ENCODE results near the gene OAS2. TPM values are rescaled to one million over a fixed set of nuclear protein-coding genes. Genes with fewer than 3 reads are reported as not detected.

Gene OAS2
- total and polyA plus RNA-seq, 4 experiments from 2014 or later, result 25.5 to 77.4 (median 69.6) TPM

- H3K27ac Mint-ChIP-seq, result no peak overlapping the region
- peaks cover 0 to 11% (median 4%) of the 10 kb centered on the region in 8 donors for H3K9me3 Mint-ChIP-seq
- Histone ChIP-seq H3K36me3 (ENCODE audit: insufficient read depth, low read length) (peaks cover 85% of the 10 kb centered on the region), H3K27ac (ENCODE audit: low read depth, low read length) (no peak overlapping the region), H3K9me3 (ENCODE audit: control insufficient read depth in 1 of 2, low read length in 2 of 2) (no peaks in the 10 kb centered on the region), H3K4me3 (ENCODE audit: low read length in 2 of 2) (no peak overlapping the region), H3K27me3 (ENCODE audit: insufficient read depth, low read length) (no peaks in the 10 kb centered on the region), H3K4me1 (ENCODE audit: insufficient read depth, low read length) (no peaks in the 10 kb centered on the region)
- intact Hi-C loops (cut with micrococcal nuclease), result no loop called here
- DNase-seq, result no peak
- H3K27me3 Mint-ChIP-seq, result no peaks in the 10 kb centered on the region
- H3K4me3 Mint-ChIP-seq, result no peak overlapping the region
- CTCF ChIA-PET (ENCODE audit: partially characterized antibody), result interaction anchor here (0.6 kb wide), 1 partner anchor 208 kb away, joined by 4 read pairs; no protein-coding TSS in a partner anchor
- H3K4me1 Mint-ChIP-seq, result no peaks in the 10 kb centered on the region
- POLR2A ChIA-PET (ENCODE audit: partially characterized antibody), result no interaction called here
- peaks cover 80 to 90% of the 10 kb centered on the region in 2 donors for H3K36me3 Mint-ChIP-seq
These were observed 27.4 kb downstream of the OAS2 start for GRCh38 chr12:113005762-113006161.

- H3K9me3 Mint-ChIP-seq, result peaks cover 0 to 14% (median 8%) of the 10 kb centered on the region in 8 donors
- H3K27me3 Mint-ChIP-seq, result no peaks in the 10 kb centered on the region
- H3K4me3 Mint-ChIP-seq, result no peak overlapping the region
- DNase-seq, result no peak
- H3K27me3 ChIP-seq (ENCODE audit: insufficient read depth, low read length), result no peaks in the 10 kb centered on the region
- H3K4me1 ChIP-seq (ENCODE audit: insufficient read depth, low read length), result no peaks in the 10 kb centered on the region
- no peak overlapping the region for H3K4me3 ChIP-seq (ENCODE audit: low read length in 2 of 2)
- no peak overlapping the region for H3K27ac ChIP-seq (ENCODE audit: low read depth, low read length)
- H3K4me1 Mint-ChIP-seq, result no peaks in the 10 kb centered on the region
- peaks cover 0 to 1% of the 10 kb centered on the region in 2 donors for H3K9me3 ChIP-seq (ENCODE audit: control insufficient read depth in 1 of 2, low read length in 2 of 2)
- CTCF ChIA-PET (ENCODE audit: partially characterized antibody), result interaction anchor here (1.1 kb wide), 1 partner anchor 106 kb away, joined by 6 read pairs; no protein-coding TSS in a partner anchor
- H3K36me3 ChIP-seq (ENCODE audit: insufficient read depth, low read length), result peaks cover 84% of the 10 kb centered on the region
- POLR2A ChIA-PET (ENCODE audit: partially characterized antibody), result no interaction called here
- H3K36me3 Mint-ChIP-seq, result peaks cover 84 to 91% of the 10 kb centered on the region in 2 donors
- H3K27ac Mint-ChIP-seq, result no peak overlapping the region
- intact Hi-C loops (cut with micrococcal nuclease), result no loop called here
These were observed 27.9 kb downstream of the OAS2 start for GRCh38 chr12:113006206-113006605.

GRCh38 chr12:113006641-113007040 lies 28.3 kb downstream of the OAS2 start:
- POLR2A ChIA-PET (ENCODE audit: partially characterized antibody), result no interaction called here

GRCh38 chr12:113007166-113007565 lies 28.8 kb downstream of the OAS2 start:
- Mint-ChIP-seq H3K4me3 (no peak overlapping the region), H3K36me3 (peaks cover 89 to 92% of the 10 kb centered on the region in 2 donors), H3K9me3 (peaks cover 0 to 16% (median 11%) of the 10 kb centered on the region in 8 donors), H3K27me3 (no peaks in the 10 kb centered on the region), H3K4me1 (no peaks in the 10 kb centered on the region), H3K27ac (no peak overlapping the region)
- no peak for DNase-seq
- peaks cover 84% of the 10 kb centered on the region for H3K36me3 ChIP-seq (ENCODE audit: insufficient read depth, low read length)
- ChIA-PET CTCF (ENCODE audit: partially characterized antibody) (interaction anchor here (0.6 to 1.5 kb wide), 7 partner anchors 14 to 109 kb away, joined by 3 to 6 read pairs (median 4); no protein-coding TSS in a partner anchor), POLR2A (ENCODE audit: partially characterized antibody) (no interaction called here)
- intact Hi-C loops (cut with micrococcal nuclease), result no loop called here
- peaks cover 0 to 6% of the 10 kb centered on the region in 2 donors for H3K9me3 ChIP-seq (ENCODE audit: control insufficient read depth in 1 of 2, low read length in 2 of 2)
- H3K27me3 ChIP-seq (ENCODE audit: insufficient read depth, low read length), result no peaks in the 10 kb centered on the region
- H3K27ac ChIP-seq (ENCODE audit: low read depth, low read length), result no peak overlapping the region
- no peaks in the 10 kb centered on the region for H3K4me1 ChIP-seq (ENCODE audit: insufficient read depth, low read length)
- H3K4me3 ChIP-seq (ENCODE audit: low read length in 2 of 2), result no peak overlapping the region

More at GRCh38 chr12:113006641-113007040, 28.3 kb downstream of the OAS2 start:
- H3K27me3 Mint-ChIP-seq, result no peaks in the 10 kb centered on the region
- no peak overlapping the region for H3K27ac ChIP-seq (ENCODE audit: low read depth, low read length)
- H3K4me1 Mint-ChIP-seq, result no peaks in the 10 kb centered on the region
- no peak overlapping the region for H3K4me3 ChIP-seq (ENCODE audit: low read length in 2 of 2)
- no peak for DNase-seq
- H3K27me3 ChIP-seq (ENCODE audit: insufficient read depth, low read length), result no peaks in the 10 kb centered on the region
- H3K27ac Mint-ChIP-seq, result peak overlapping the region in 1 of 7 donors; percentile 53
- peaks cover 84 to 92% of the 10 kb centered on the region in 2 donors for H3K36me3 Mint-ChIP-seq
- CTCF ChIA-PET (ENCODE audit: partially characterized antibody), result interaction anchor here (1.1 to 1.5 kb wide), 4 partner anchors 23 to 109 kb away, joined by 3 to 6 read pairs (median 4); no protein-coding TSS in a partner anchor
- no peaks in the 10 kb centered on the region for H3K4me1 ChIP-seq (ENCODE audit: insufficient read depth, low read length)
- peaks cover 0 to 16% (median 11%) of the 10 kb centered on the region in 8 donors for H3K9me3 Mint-ChIP-seq
- H3K36me3 ChIP-seq (ENCODE audit: insufficient read depth, low read length), result peaks cover 84% of the 10 kb centered on the region
- no peak overlapping the region for H3K4me3 Mint-ChIP-seq
- peaks cover 0 to 6% of the 10 kb centered on the region in 2 donors for H3K9me3 ChIP-seq (ENCODE audit: control insufficient read depth in 1 of 2, low read length in 2 of 2)
- intact Hi-C loops (cut with micrococcal nuclease), result no loop called here

- H3K9me3 ChIP-seq (ENCODE audit: control insufficient read depth in 1 of 2, low read length in 2 of 2), result peaks cover 0 to 6% of the 10 kb centered on the region in 2 donors
- peaks cover 52% of the 10 kb centered on the region for H3K36me3 ChIP-seq (ENCODE audit: insufficient read depth, low read length)
- ChIA-PET CTCF (ENCODE audit: partially characterized antibody) (interaction anchor here (1.2 kb wide), 1 partner anchor 18 kb away, joined by 6 read pairs; no protein-coding TSS in a partner anchor), POLR2A (ENCODE audit: partially characterized antibody) (no interaction called here)
- no peaks in the 10 kb centered on the region for H3K27me3 ChIP-seq (ENCODE audit: insufficient read depth, low read length)
- no peak overlapping the region for H3K27ac ChIP-seq (ENCODE audit: low read depth, low read length)
- peaks cover 0 to 16% (median 11%) of the 10 kb centered on the region in 8 donors for H3K9me3 Mint-ChIP-seq
- H3K4me3 ChIP-seq (ENCODE audit: low read length in 2 of 2), result no peak overlapping the region
- peak overlapping the region in 1 of 7 donors; percentile 32 for H3K27ac Mint-ChIP-seq
- H3K4me3 Mint-ChIP-seq, result no peak overlapping the region
- H3K4me1 Mint-ChIP-seq, result peaks cover 0 to 2% (median under 1%) of the 10 kb centered on the region in 4 donors
- peaks cover 60 to 61% of the 10 kb centered on the region in 2 donors for H3K36me3 Mint-ChIP-seq
- H3K4me1 ChIP-seq (ENCODE audit: insufficient read depth, low read length), result no peaks in the 10 kb centered on the region
- DNase-seq, result no peak
- intact Hi-C loops (cut with micrococcal nuclease), result no loop called here
- H3K27me3 Mint-ChIP-seq, result no peaks in the 10 kb centered on the region
These were observed 32.4 kb downstream of the OAS2 start for GRCh38 chr12:113010701-113011100.

GRCh38 chr12:113014565-113014964 lies 36.2 kb downstream of the OAS2 start:
- POLR2A ChIA-PET (ENCODE audit: partially characterized antibody), result no interaction called here
- CTCF ChIA-PET (ENCODE audit: partially characterized antibody), result interaction anchor here (0.9 kb wide), 1 partner anchor 89 kb away, joined by 3 read pairs; no protein-coding TSS in a partner anchor
- H3K4me1 Mint-ChIP-seq, result peaks cover 0 to 2% (median under 1%) of the 10 kb centered on the region in 4 donors

GRCh38 chr12:113016796-113017195 lies 38.5 kb downstream of the OAS2 start:
- CTCF ChIA-PET (ENCODE audit: partially characterized antibody), result interaction anchor here (0.9 kb wide), 1 partner anchor 24 kb away, joined by 4 read pairs; no protein-coding TSS in a partner anchor
- peaks cover under 1 to 4% of the 10 kb centered on the region in 2 donors for H3K36me3 Mint-ChIP-seq

More at GRCh38 chr12:113014565-113014964, 36.2 kb downstream of the OAS2 start:
- Histone ChIP-seq H3K4me3 (ENCODE audit: low read length in 2 of 2) (no peak overlapping the region), H3K27ac (ENCODE audit: low read depth, low read length) (no peak overlapping the region), H3K4me1 (ENCODE audit: insufficient read depth, low read length) (no peaks in the 10 kb centered on the region), H3K27me3 (ENCODE audit: insufficient read depth, low read length) (no peaks in the 10 kb centered on the region), H3K36me3 (ENCODE audit: insufficient read depth, low read length) (peaks cover 14% of the 10 kb centered on the region), H3K9me3 (ENCODE audit: control insufficient read depth in 1 of 2, low read length in 2 of 2) (peaks cover 0 to 6% of the 10 kb centered on the region in 2 donors)
- no peak overlapping the region for H3K4me3 Mint-ChIP-seq
- H3K9me3 Mint-ChIP-seq, result peaks cover 0 to 16% (median 11%) of the 10 kb centered on the region in 8 donors
- H3K27ac Mint-ChIP-seq, result no peak overlapping the region
- intact Hi-C loops (cut with micrococcal nuclease), result no loop called here
- no peaks in the 10 kb centered on the region for H3K27me3 Mint-ChIP-seq
- no peak for DNase-seq
- peaks cover 22 to 26% of the 10 kb centered on the region in 2 donors for H3K36me3 Mint-ChIP-seq

More at GRCh38 chr12:113016796-113017195, 38.5 kb downstream of the OAS2 start:
- H3K9me3 Mint-ChIP-seq, result no peaks in the 10 kb centered on the region
- no peaks in the 10 kb centered on the region for H3K27me3 ChIP-seq (ENCODE audit: insufficient read depth, low read length)
- POLR2A ChIA-PET (ENCODE audit: partially characterized antibody), result no interaction called here
- H3K27ac ChIP-seq (ENCODE audit: low read depth, low read length), result no peak overlapping the region
- H3K4me1 Mint-ChIP-seq, result peaks cover 0 to 2% (median under 1%) of the 10 kb centered on the region in 4 donors
- no peaks in the 10 kb centered on the region for H3K36me3 ChIP-seq (ENCODE audit: insufficient read depth, low read length)
- H3K9me3 ChIP-seq (ENCODE audit: control insufficient read depth in 1 of 2, low read length in 2 of 2), result no peaks in the 10 kb centered on the region
- no peak overlapping the region for H3K4me3 ChIP-seq (ENCODE audit: low read length in 2 of 2)
- H3K27ac Mint-ChIP-seq, result no peak overlapping the region
- no peaks in the 10 kb centered on the region for H3K4me1 ChIP-seq (ENCODE audit: insufficient read depth, low read length)
- intact Hi-C loops (cut with micrococcal nuclease), result no loop called here
- H3K4me3 Mint-ChIP-seq, result no peak overlapping the region
- H3K27me3 Mint-ChIP-seq, result peaks cover 0 to 2% of the 10 kb centered on the region in 2 donors
- no peak for DNase-seq

All from CD4-positive, alpha-beta memory T cell (primary cell).